Smooth muscle cell (in vitro differentiated cells): ENCODE measurements around the gene PCMT1. TPM values are rescaled to one million over a fixed set of nuclear protein-coding genes. Genes with fewer than 3 reads are reported as not detected.

Source experiments
- DNase-seq: peaks from one replicate; lab custom pipeline; 2025; ENCODE audit not compliant: unreplicated experiment; lab: John Stamatoyannopoulos, UW
- H2AFZ ChIP-seq: fragments of 200-600 bp; sonication (generic); 2 replicates; pipeline ENCODE4 v1.6.0; 2016; ENCODE audit warnings: antibody characterized with exemption, low read depth, mild to moderate bottlenecking
- H3F3A ChIP-seq: fragments of 200-600 bp; sonication (generic); 2 replicates; pipeline ENCODE4 v1.6.0; 2017; ENCODE audit warnings: antibody characterized with exemption, low read depth
- H3K27ac ChIP-seq: fragments of 200-600 bp; sonication (generic); 2 replicates; pipeline ENCODE4 v1.5.1; 2016; ENCODE audit warnings: low read depth, mild to moderate bottlenecking
- H3K27me3 ChIP-seq: fragments of 200-600 bp; sonication (generic); 2 replicates; pipeline ENCODE4 v1.6.1; 2016; ENCODE audit warnings: low read depth, mild to moderate bottlenecking
- H3K36me3 ChIP-seq: fragments of 200-600 bp; sonication (generic); 2 replicates; pipeline ENCODE4 v1.5.1; 2016; ENCODE audit warnings: low read depth
- H3K4me1 ChIP-seq: fragments of 200-600 bp; sonication (generic); 2 replicates; pipeline ENCODE4 v1.5.1; 2016; ENCODE audit warnings: low read depth
- H3K4me2 ChIP-seq: fragments of 200-600 bp; sonication (generic); 2 replicates; pipeline ENCODE4 v1.6.0; 2016; ENCODE audit warnings: mild to moderate bottlenecking
- H3K4me3 ChIP-seq: fragments of 200-600 bp; sonication (generic); 2 replicates; pipeline ENCODE4 v1.5.1; 2016; ENCODE audit warnings: mild to moderate bottlenecking
- H3K79me2 ChIP-seq: fragments of 200-600 bp; sonication (generic); 2 replicates; pipeline ENCODE4 v1.6.0; 2016; ENCODE audit warnings: low read depth, mild to moderate bottlenecking
- H3K9ac ChIP-seq: fragments of 200-600 bp; sonication (generic); 2 replicates; pipeline ENCODE4 v1.6.0; 2016; ENCODE audit warnings: low read depth
- H3K9me3 ChIP-seq: fragments of 200-600 bp; sonication (generic); replicated peaks from 2 replicates; pipeline ENCODE4 v1.5.1; 2016; ENCODE audit warnings: low read depth
- H4K20me1 ChIP-seq: fragments of 200-600 bp; sonication (generic); 2 replicates; pipeline ENCODE4 v1.6.0; 2016; ENCODE audit warnings: low read depth
- WGBS: methylation state at CpG from one replicate; pipeline ENCODE4 v1.1.7; 2016; ENCODE audit warnings: low lambda C conversion rate; 5-methylcytosine and 5-hydroxymethylcytosine counted together
- polyA plus RNA-seq: library from polyadenylated mRNA; unstranded; fragments of >200 nt; fragmentation: Nextera tagmentation; extraction: Ambion mirVana; gene quantifications from 2 replicates; pipeline ENCODE4 v1.2.1, GENCODE V29; 2016
- total RNA-seq: library from RNA; depleted of rRNA; stranded (reverse); fragments of >200 nt; gene quantifications from 2 replicates; pipeline ENCODE4 v1.2.3, GENCODE V29; 2014
- TF ChIP-seq, protein P1 (sequence below): fragments of 200-600 bp; sonication (generic); IDR thresholded peaks from 2 replicates; pipeline ENCODE4 v1.5.1; 2017; ENCODE audit warnings: borderline replicate concordance, mild to moderate bottlenecking, antibody characterized with exemption; ENCODE audit not compliant: insufficient read depth, poor library complexity, severe bottlenecking

The PCMT1 gene
- total and polyA plus RNA-seq, 2 experiments from 2014 or later: 97.9 to 139 TPM

DNA sequence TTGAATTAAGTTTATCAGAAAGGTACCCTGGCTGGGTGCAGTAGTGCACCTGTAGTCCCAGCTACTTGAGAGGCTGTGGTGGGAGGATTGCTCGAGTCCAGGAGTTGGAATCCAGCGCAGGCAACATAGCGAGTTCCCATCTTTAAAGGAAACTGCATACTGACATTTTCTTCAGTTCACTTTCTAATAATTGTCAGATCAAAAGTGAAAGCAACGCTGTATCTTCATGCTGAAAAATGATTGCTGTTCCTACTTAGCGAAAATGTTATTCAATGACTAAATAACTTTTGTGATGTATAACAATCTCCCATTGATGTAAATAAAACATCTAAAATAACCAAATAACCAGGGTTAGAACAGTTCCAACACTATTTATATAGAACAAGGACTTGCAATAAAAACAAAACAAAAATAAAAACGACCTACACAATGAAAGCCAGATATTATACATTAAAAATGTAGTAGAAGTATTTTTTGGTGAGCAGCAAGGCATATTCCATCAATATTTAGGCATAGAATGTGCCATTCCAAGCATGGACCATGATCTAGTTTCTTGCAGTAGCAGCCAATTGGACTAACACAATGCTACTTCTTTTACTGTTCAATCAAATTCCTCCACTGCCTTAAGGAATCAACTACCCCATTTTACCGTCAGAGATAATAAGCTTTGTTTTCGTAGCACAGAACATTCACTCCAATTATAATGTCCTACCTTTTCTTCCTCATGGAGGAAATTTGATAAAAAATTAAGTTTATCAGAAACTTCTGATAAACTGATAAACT, 33.2 kb upstream of the PCMT1 start:
- H3K36me3 ChIP-seq: no peaks in the 10 kb centered on the region
- H3K9me3 ChIP-seq: no peaks in the 10 kb centered on the region
- H3K4me1 ChIP-seq: peaks cover 9% of the 10 kb centered on the region
- H3K4me3 ChIP-seq: peak overlapping the region; percentile 90
- peak overlapping the region; percentile 98 for H3K9ac ChIP-seq
- H3F3A ChIP-seq: no peaks in the 10 kb centered on the region
- peaks cover 73% of the 10 kb centered on the region for H3K79me2 ChIP-seq
- peak overlapping the region; percentile 91 for H3K4me2 ChIP-seq
- TF ChIP-seq, protein P1, sequence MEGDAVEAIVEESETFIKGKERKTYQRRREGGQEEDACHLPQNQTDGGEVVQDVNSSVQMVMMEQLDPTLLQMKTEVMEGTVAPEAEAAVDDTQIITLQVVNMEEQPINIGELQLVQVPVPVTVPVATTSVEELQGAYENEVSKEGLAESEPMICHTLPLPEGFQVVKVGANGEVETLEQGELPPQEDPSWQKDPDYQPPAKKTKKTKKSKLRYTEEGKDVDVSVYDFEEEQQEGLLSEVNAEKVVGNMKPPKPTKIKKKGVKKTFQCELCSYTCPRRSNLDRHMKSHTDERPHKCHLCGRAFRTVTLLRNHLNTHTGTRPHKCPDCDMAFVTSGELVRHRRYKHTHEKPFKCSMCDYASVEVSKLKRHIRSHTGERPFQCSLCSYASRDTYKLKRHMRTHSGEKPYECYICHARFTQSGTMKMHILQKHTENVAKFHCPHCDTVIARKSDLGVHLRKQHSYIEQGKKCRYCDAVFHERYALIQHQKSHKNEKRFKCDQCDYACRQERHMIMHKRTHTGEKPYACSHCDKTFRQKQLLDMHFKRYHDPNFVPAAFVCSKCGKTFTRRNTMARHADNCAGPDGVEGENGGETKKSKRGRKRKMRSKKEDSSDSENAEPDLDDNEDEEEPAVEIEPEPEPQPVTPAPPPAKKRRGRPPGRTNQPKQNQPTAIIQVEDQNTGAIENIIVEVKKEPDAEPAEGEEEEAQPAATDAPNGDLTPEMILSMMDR: no peak
- no peak overlapping the region for H2AFZ ChIP-seq
- no peaks in the 10 kb centered on the region for H3K27me3 ChIP-seq
- 60% methylated on average over 8 of the region's 8 CpGs for WGBS
- DNase-seq: no peak
- no peak overlapping the region for H3K27ac ChIP-seq
- peaks cover 54% of the 10 kb centered on the region for H4K20me1 ChIP-seq

DNA sequence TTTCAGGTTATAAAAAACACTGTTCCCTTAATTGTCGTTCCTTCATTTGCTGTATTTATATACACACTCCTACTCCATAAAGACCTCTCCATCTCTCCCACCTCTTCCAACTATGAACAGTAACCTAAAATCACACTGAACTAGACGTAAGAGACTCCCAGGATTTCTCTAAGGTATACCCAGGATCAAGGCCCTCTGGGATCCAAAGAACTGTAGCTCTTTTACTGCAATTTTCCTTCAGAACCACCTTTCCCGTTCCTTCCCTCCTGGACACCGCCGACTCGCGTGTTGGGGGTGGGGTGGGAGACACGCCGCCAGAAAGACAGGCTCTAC, 32.3 kb upstream of the PCMT1 start:
- no peak for DNase-seq
- Histone ChIP-seq H3K4me2 (peak overlapping the region; percentile 91), H3K27me3 (no peaks in the 10 kb centered on the region), H3K9ac (peak overlapping the region; percentile 98), H3K36me3 (no peaks in the 10 kb centered on the region), H3K79me2 (peaks cover 65% of the 10 kb centered on the region), H2AFZ (peak overlapping the region; percentile 73), H3K4me3 (peak overlapping the region; percentile 90), H3K4me1 (peaks cover 9% of the 10 kb centered on the region), H3K9me3 (no peaks in the 10 kb centered on the region), H4K20me1 (peaks cover 46% of the 10 kb centered on the region), H3F3A (no peaks in the 10 kb centered on the region), H3K27ac (peak overlapping the region; percentile 92)
- WGBS: 2% methylated on average over 9 of the region's 9 CpGs
- TF ChIP-seq, protein P1: no peak

DNA sequence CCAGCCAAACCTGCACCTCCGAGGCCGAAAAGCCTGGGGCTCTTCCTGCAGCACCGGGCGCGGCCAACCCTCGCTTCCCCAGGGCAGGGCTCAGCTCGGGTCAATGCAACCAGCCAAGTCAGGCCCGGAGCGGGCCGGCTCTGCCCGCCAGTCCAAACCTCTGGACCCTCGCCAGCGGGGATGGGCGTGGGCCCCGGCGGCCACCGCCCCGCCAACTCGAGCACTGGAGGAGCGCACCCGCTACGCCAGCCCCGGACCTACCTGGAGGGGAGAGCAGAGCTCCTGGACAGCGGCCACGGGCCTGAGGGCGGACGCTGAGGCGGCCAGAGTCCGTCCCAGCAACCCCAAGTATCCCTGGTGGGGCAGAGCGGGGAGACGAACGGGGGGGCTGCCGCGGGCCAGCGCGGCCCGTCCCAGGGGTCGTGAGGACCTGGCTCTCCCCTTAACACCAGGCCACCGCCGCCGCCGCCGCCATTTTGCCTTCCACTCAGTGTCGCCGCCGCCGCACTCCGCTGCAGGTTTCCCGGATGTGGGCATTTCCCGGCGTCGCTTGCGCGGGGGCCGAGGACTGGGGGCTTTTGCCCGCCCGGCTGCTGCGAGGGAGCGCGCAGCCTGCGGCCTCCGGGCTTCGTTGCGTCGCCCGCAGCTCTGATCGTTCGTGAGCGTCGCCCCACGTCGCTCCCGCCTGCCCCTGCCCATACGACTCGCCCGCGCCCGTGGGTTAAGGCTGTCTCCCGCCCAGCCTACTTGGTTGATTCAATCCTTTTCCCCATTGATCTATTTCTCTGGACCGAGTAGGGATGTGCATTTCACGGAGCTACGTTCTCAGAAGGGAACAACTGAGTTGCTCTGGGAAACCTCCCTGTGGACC, 31.7 kb upstream of the PCMT1 start, which contains the start of gene LATS1:
Gene LATS1, minus strand, starts transcription at position 514 of the 871 bp plus-strand sequence. CDS start 15,975 bp downstream, outside the sequence.
- Histone ChIP-seq H3K9ac (peak within 1 kb of the TSS; percentile 98), H3K79me2 (peaks cover 59% of the 10 kb centered on the region), H3K27me3 (no peaks in the 10 kb centered on the region), H3K4me2 (peak within 1 kb of the TSS; percentile 91), H3K4me1 (peaks cover 9% of the 10 kb centered on the region), H3K27ac (peak within 1 kb of the TSS; percentile 92), H4K20me1 (peaks cover 40% of the 10 kb centered on the region), H3K36me3 (no peaks in the 10 kb centered on the region), H3K4me3 (peak within 1 kb of the TSS; percentile 90), H2AFZ (peak within 1 kb of the TSS; percentile 73), H3F3A (no peaks in the 10 kb centered on the region), H3K9me3 (no peaks in the 10 kb centered on the region)
- peak; percentile 74 for DNase-seq
- TF ChIP-seq, protein P1: no peak
- WGBS: under 1% methylated on average over 75 of the region's 82 CpGs
